Fibroblast of peridontal ligament (primary cell): ENCODE results near the gene EMP2.
A peak's percentile ranks its signal among the peaks of the same experiment; 100 is the strongest.

ENCODE experiments used
- DNase-seq: peaks from one replicate; pipeline ENCODE4 v3.0.0-alpha.2; 2010; ENCODE audit errors: extremely low read depth

Gene EMP2

DNA sequence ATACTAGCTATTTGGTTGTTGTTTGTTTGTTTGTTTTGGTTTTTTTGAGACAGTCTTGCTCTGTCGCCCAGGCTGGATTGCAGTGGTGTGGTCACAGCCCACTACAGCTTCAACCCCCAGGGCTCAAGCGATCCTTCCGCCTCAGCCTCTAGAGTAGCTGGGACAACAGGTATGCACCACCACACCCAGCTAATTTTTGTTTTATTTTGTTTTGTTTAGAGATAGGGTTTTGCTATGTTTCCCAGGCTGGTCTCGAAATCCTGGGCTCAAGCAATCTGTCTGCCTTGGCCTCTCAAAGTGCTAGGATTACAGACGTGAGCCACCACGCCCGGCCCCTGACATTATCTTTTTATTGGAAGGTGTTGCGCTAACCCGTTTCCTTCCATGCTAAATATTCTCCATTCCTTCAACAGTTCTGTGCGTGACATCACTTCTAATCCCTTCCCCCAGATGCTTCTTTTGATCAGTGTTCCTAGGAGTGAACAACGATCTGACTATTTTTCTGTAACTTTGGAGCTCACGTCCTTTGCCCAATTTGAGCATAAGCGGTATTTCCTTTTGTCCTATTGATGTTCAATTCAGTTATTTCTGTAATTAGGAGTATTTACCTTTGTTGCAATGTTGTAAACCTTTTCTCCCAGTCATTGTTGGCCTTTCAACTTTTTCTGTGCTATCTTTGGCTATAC lies 30.2 kb upstream of the EMP2 start:
- no peak for DNase-seq

DNA sequence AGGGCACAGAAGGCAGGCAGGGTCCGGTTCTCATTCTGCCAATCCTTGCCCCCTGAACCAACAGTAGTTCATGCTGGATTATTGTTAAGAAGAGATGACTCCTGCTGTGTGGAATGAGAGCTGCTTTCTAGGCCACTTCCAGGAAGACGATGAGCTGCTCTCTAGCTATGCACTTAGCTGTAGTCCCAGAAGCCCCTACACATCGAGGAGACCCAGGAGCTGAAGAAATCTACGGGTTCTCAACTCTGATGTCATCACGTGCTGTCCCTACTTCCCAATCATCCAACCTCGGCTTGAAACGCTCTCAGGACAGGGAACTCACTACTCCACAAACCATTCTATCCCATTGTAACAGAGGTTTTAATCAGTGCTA lies 29.0 kb upstream of the EMP2 start:
- DNase-seq = peak; percentile 80

DNA sequence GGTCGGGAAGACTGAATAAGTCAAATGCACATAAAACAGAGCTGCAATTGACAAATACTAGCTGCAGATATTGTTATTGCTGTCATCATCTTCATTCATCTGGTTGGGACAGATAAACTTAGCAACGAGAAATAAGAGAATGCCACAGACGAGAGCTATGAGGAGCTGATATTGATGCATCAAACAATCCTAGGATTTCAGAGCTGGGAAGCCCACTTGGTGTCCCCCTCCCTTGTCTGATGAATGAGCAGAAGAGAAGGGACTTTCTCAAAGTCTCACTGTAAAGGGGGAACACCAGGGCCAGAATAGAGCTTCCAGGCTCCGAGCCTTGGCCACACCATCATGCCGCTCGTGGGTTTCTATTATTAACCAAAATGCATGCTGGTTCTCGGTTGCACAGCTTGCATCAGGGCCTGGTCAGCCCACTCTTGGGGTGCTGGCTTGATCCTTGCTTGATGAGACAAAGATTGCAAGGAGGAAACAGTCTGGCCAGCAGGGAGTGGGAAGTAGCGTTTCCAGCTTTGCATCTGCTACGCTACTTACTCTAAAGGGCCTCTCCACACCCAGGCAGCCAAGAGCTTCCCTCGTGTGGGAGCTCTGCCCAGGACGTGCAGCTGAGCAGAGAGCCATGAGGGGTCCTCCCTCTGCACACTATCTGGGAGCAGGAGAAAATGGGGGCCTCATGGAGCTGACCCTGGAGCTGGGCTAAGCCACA lies 28.4 kb upstream of the EMP2 start:
- peak; percentile 48 for DNase-seq

DNA sequence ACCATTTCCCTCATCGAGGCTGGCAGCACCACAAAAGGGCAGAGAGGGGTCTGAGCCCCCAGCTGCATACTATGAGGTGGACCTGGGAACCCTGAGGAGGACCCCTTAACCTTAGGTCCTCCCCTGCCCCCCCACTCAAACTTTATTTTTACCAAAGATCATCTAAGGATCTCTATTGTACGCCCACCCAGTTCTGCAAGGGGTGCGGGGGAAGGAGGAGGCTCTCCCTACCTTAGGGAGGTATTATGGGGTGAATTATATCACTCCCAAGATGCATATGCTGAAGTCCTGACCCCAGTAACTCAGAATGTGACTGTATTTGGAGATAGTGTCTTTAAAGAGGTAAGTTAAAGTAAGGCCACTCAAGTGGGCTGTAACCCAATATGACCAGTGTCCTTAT lies 26.8 kb upstream of the EMP2 start:
- DNase-seq = no peak

DNA sequence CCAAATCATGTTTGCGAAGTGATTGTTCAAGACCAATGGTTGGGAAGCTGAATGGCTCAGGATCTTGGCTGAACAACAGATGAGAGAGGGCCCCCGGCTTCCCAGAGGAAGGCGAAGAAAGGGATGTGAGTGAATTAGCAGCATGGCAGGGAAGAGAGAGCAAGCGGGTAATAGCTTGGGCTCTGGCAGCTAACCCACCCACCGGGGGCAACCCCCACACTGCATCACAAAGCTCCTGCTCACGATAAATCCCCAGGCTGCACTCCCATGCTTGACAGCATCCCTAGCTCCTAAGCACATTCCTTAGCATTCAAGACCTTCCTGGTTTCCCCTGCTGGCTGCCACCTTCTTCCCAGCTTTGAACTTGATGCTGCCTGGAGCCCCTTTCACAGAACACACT lies 26.2 kb upstream of the EMP2 start:
- no peak for DNase-seq

DNA sequence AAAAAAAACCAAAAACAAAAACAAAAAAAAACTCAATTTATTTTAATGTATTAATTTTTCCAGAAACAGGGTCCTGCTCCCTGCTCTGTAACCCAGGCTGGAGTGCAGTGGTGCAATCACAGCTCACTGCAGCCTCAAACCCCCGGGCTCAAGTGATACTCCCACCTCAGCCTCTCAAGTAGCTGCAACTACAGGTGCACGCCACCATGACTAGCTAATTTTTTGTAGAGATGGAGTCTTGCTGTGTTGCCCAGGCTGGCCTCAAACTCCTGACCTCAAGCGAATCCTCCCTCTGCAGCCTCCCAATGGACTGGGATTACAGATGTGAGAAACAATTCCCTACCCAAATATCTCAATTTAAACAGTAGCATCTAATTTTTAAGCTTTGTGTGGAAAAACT lies 25.2 kb upstream of the EMP2 start:
- DNase-seq = no peak

DNA sequence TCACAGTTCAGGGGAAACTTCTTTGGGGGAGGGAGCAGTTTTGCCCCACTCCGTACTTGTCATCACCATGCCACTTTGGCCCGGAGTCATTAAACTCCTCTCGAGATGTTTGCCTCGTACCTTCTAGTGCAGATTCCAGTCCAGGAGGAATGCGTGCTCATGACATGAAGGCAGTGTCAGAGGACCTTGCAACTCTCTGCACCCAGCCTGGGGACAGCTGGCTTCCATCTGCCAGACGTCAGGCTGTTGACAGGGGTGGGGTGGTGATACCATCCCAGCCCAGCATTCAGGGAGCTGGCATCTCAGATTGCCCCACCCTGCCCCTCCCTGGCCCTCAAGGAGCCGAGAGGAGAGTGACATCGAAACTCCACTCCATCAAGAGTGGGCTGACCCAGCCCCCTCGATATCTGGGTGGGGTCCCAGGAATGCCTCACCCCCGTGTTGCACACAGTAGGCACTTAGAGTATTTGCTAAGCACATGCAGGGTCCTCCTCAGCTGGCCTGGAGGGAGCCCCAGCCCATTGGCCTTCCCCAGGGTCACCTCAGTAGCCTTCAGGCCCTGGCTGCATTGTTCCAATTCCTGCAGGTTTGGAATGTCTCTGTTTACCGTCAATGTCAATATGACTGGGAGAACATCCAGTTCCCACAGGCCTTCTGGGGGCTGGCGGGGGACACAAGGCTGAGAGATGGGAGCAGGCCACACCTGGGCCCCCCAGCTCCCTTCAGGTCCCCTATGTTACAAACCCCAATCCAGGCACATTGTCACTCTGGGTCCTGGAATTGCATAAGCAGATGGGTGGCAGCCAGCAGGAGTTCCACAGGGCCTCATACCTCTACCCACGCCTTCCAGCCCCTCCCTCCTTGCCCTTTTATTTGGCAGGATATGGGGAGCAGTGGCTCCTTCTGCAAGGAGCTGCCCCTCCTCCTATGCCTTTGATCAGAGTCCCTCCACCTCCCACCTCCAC lies 21.3 kb upstream of the EMP2 start:
- DNase-seq = no peak

DNA sequence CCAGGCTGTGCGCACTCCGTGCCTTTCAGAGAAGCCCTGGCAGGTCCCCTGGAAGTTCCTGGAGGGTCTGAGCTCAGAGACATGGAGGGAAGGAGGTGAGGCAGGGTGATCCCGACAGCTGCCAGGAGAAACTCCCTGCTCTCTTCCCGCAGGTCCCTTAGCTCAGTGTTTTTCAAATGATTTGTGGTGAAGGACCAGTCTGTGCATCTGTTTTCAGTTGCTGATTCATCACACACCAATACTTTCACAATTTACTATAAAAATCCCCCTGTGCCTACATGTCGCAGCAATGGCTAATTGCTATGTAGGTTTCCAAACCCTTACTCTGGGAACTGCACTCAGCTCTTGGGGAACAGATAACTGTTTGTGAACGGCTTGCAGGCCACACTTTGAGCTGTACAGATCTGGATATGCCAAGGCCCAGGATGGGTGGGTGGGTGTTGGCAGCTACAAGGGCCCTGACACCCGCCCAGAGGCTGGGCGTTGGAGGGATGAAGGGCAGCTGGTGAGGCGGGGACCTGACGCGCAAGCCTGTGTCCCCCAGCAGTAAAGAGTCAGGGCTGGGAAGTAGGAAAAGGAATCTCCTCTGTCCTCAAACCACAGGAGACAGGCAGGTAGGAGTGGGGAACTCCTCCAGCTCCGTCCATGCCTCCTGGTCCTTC lies 20.5 kb upstream of the EMP2 start:
- peak; percentile 52 for DNase-seq

DNA sequence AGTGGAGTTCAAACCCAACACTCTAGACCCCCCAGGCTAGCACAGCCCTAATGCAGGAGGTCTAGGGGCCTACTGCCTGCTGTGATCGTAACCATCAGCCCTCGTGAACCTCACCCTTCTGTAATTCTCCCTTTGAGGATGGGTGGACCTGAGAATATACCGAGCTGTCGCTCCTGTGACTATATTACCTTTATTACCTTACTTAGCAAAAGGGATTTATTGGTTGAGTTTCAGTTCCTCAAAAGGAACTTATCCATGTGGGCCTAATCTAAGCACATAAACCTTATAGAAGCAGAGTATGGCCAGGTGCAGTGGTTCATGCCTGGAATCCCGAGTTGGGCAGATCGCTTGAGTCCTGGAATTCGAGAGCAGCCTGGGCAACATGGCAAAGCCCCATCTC lies 19.2 kb upstream of the EMP2 start:
- DNase-seq = no peak

DNA sequence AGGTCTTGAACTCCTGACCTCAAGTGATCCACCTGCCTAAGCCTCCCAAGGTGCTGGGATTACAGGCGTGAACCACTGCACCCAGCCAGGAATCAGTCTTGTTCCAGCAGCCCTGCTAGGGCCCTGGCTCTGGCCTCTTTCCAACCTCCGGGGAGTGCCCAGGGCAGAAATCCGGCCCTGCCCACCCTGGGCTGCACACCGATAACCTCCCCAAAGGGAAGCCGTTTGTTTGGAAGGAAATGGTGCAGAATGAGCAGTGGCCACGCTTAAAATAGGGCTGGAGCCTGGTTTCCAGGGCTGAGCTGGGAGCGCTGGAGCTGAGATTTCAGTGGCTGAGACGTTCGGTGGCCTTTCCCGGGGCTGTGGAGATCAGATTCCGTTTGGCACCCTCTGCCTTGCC lies 17.8 kb upstream of the EMP2 start:
- no peak for DNase-seq

DNA sequence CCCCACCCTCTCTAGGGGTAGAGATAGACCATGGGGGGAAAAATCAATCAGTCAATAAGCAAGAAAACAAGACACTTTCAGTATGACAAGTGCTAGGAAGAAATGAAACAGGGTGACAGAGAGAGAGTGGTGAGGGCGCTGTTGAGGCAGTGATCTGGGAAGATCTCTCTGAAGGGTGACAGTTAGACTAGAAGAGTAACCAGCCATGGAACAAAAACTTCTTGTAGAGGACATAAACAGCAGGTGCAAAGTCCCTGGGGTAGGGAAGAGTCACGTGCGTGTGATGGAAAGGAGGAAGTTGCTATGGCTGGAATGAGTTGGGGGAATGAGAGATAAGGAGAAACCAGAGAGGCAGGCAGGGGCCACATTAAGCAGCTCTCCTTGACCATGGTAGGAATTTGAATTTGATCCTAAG lies 16.8 kb upstream of the EMP2 start:
- DNase-seq = no peak

DNA sequence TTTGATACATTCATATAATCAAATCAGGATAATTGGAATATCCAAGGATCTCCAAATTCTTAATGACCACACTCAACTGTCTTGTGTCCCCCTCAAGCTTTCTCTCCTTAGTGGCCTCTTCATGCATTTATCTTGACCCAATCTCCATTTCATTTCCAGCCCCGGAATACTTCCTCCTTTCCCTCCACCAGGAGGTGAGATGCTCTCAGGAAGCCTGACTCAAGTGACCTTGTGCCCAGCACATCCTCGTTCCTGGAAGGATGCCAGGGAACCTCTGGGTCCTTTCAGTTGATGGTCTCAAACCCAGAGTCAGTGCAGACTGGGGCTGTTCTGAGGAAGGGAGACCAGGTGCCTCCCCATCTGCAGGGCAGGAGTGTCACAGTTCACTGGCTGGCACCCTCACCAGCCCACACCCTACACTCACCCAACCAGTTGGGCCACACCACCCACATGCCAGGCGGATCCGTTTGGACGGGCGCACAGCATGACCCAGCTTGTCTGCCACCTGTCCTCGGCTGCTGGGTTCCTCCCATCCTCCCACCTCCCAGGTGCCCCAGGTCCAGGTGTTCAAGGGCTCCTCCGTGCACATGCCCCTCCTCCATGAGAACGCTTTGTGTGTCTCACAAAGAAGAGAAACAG lies 14.0 kb upstream of the EMP2 start:
- no peak for DNase-seq

DNA sequence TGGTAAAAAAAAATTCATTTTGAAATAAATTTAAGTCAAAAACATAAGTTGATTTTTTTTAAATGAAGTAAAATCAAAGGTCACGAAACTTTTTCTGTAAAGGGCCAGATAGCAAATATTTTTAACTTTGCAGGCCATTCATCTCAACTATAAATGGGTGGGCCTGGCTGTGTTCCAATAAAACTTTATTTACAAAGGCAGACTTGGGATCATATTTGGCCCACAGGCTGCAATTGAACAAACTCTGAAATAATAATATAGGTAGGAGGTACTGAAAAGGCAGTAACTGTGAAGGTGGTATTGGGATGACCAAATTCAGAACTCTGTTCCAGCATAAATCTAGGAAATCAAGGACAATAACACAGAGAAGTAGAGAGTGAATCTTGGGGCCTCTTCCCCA lies 12.2 kb upstream of the EMP2 start:
- no peak for DNase-seq

DNA sequence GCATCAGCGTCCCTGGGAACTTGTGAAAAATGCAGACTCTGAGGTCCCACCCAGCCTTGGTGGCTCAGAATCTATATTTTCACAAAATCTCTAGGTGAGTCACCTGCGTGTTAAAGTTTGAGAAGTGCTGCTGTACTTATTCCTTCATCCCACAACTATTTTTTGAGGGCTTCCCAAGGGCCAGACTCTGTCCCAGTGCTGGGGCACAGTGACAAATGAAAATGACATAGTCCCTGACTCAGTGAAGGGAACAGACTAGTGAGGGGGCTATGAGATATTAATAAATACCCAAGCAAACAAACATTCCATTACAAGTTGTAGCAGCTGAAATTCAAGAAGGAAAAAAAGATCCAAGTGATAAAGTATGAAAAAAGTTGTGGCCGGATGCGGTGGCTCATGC lies 9.9 kb upstream of the EMP2 start:
- DNase-seq = no peak

DNA sequence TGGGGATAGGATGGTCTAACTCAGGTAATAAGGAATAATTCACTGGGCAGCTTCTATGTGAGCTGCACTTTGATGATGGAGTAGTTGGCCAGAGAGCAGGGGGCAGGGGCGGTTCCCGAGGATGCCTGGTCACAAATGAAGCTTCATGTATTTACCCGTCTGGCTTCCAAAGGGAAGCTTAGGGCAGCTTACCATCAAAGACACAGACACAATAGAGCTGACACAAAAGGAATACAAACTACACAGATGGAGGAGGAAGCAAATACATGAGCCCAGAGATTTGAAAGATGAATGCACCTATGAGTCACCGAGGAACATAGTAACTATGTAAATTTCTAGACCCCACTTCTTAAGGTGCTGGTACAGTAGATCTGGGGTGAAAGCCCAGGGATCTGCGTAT lies 8.7 kb upstream of the EMP2 start:
- no peak for DNase-seq

DNA sequence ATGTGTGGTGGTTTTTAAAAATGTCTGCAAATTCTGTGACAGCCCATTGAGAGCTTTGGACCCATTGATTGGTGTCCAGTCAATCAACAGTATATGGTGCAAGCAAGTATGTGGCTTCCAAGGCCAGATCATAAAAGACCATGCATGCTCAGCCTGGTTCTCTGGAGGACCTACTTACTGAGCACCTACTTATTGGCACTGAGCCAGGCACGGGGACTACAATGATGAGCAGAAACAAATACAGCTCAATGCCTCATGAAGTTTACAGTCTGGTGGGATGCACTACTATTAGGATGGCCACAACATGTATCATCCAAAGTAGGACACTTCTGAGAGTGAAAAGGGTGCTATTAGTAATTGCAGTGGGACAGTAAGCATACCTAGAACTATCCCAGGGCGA lies 7.2 kb upstream of the EMP2 start:
- DNase-seq = no peak

DNA sequence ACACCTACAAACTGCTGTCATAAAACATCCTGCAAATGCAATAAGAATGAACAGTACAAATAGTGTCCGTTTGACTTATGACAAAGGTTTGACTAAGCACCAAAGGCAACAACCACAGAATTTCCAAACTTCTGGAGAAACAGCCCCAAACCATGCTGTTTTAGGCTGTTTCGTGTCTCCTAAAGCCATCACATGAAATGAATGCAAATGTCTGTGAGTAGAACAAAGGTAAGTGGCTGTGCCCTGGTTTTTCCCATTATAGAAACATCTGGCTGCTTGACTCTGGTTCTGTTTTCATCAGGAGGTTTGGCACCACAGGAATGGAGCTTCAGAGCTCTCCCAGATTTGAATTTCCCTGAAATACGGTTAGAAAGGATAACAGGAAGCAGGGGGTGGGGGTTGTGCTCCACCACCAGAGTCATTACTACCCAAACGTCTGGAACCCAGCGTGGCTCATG lies 4.6 kb upstream of the EMP2 start:
- DNase-seq = peak; percentile 72

DNA sequence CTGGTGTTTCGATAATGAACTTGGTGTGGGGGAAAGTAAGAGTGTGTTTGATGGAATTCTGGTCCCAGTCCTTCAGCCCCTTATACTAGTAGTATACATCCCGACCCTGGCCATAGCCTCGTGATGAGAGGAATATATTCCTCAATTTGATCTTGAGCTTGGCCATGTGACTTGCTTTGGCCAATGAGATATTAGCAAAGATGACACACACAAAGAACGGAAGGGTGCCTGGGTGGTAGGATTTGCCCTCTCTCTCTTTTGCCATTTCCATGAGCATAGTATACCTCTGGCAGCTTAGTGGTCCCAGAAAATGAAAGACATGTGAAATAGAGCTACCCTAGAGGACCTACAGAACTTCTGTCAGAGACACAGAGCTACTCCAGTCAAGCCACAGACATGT lies 2.9 kb upstream of the EMP2 start:
- no peak for DNase-seq

DNA sequence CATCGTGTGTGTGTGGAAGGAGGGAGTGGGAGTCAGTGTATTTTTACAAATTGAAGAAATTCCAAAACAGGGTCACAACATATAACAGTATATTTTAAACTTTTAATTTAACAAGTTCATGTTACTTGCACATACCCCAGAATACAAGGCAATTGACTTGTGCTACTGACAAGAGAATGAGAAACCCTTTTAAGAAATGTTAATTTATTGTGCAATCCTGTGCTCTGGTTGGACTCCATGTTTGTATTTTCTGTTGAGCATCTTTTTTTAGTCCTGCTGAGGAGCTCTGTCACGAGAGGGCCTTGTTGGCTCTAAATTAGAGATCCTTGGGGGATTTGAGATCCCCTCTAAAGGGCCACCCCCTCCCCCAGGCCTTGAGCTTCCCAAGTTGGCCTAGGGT lies 1.1 kb upstream of the EMP2 start:
- DNase-seq = peak; percentile 50

DNA sequence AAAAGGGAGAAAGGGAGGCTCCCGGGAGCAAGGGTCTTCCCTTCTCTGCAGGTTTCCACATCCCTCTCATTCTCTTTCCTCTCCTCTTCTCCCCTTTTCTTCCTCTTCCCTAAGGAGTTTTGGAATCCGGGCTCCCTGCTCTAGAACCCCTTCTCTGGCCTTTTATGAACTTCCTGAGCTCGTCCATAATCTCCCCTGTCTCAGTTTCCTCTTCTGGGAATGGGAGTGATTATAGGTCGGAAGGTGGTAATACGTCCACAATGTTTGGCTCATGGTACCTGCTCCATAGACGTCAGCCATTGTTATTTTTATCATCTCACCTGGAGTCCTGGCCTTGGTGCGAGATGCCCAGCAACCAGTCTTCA lies 467 bp upstream of the EMP2 start:
- no peak for DNase-seq

DNA sequence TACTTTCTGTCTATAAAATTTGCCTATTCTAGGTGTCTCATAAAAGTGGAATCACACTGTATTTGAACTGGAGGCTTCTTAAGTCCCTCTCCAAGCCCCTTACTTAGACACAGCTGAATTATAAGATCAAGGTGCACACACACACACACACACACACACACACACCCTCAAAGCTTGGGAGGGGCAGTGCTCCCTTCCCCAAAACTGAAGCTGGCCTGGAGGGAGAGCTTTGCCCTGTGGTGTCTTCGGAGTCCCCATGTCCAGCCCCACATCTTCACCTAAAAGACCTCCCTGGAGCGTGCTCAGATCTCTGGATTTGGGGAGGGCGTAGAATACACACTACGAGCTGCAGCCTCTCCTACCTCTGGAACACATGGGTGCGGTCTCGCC lies 828 bp downstream of the EMP2 start:
- no peak for DNase-seq
